Subcutaneous adipose tissue (tissue), 4 donors: ENCODE measurements around the gene CNTNAP2. TPM values are rescaled to one million over a fixed set of nuclear protein-coding genes. Genes with fewer than 3 reads are reported as not detected.

Source experiments
- total RNA-seq, 4 donors: library from RNA; depleted of rRNA; stranded (reverse); fragments of >200 nt; gene quantifications; one replicate each; pipeline ENCODE4 v1.1.0, GENCODE V29; 2016
- TF ChIP-seq, protein P1 (sequence below): fragments of 450-650 bp; IDR thresholded peaks from one replicate; pipeline ENCODE4 v1.5.1; 2016; ENCODE audit warnings: low read depth, mild to moderate bottlenecking, control low read depth, antibody characterized with exemption, moderate library complexity

Gene CNTNAP2
- total RNA-seq, 4 donors from 2014 or later, result not detected

DNA sequence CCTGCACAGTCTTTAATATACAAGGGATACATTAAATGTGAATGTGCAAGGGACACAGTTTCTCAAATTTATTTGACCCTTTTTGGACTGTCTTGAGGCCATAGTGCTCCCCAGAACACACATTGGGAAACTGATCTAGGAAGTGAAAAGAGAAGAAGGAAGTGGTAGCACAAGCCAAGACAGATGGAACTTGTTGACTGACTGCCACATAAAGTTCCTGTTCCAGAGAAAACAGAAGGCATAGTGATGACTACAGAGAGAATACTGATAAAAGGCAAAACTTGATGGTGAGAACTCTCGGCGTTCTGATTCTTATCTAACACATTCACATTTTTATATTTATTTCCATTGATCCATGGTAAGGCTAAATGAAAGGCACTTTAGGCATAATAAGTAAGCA lies 1216.4 kb downstream of the CNTNAP2 start:
- TF ChIP-seq, protein P1, sequence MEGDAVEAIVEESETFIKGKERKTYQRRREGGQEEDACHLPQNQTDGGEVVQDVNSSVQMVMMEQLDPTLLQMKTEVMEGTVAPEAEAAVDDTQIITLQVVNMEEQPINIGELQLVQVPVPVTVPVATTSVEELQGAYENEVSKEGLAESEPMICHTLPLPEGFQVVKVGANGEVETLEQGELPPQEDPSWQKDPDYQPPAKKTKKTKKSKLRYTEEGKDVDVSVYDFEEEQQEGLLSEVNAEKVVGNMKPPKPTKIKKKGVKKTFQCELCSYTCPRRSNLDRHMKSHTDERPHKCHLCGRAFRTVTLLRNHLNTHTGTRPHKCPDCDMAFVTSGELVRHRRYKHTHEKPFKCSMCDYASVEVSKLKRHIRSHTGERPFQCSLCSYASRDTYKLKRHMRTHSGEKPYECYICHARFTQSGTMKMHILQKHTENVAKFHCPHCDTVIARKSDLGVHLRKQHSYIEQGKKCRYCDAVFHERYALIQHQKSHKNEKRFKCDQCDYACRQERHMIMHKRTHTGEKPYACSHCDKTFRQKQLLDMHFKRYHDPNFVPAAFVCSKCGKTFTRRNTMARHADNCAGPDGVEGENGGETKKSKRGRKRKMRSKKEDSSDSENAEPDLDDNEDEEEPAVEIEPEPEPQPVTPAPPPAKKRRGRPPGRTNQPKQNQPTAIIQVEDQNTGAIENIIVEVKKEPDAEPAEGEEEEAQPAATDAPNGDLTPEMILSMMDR, result no peak

DNA sequence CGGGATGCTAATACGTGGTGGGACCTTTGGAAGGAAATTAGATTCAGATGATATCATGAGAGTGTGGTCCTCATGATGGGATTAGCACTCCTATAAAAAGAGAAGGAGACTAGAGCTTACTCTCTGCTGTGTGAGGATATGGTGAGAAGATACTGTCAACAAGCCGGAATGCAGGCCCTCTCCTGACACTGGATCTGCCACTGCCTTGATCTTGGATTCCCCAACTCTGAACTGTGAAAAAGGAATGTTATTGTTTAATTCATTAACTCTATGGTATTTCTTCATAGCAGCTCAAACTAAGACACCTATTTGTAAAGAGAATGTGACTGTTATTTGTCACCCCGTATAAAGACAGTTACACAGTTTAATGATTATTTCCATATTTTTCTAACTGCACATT lies 1246.5 kb downstream of the CNTNAP2 start:
- TF ChIP-seq, protein P1, result no peak

DNA sequence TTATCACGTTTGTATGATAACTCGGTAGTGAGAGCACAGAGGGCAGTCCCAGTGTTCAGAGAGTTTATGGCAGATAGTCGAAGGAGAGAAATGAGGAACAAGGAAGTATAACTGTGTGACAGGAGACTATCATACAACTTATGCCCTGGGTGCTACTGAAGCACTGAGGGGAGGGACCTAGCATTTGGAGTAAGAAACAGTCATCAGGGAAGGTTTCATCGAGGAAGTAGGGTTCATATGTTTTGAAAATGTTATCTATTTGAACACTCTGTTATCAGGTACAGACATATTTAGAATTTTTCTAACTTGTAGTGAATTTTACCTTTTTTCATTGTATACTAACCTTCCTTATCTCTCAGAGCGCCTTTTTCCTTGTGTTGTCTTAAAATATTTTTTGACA lies 1259.6 kb downstream of the CNTNAP2 start:
- TF ChIP-seq, protein P1, result no peak

DNA sequence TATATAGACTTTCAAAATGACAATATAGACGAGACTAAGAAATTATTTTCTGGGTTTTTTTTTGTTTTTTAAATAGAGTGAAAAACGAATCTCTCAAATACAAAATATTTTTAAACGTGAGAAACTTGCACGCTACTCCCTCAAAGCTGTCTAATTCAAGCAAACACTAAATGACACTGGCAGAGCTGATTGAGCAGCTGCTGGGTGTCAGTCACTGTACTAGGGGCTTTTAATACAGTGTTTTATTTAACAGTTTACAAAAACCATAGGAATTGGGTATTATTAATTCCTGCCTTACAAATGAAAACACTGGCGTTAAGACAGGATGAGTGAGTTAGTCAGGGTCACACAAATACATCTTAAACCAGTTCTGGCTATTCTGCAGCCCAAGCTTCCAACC lies 1264.3 kb downstream of the CNTNAP2 start:
- TF ChIP-seq, protein P1, result no peak

DNA sequence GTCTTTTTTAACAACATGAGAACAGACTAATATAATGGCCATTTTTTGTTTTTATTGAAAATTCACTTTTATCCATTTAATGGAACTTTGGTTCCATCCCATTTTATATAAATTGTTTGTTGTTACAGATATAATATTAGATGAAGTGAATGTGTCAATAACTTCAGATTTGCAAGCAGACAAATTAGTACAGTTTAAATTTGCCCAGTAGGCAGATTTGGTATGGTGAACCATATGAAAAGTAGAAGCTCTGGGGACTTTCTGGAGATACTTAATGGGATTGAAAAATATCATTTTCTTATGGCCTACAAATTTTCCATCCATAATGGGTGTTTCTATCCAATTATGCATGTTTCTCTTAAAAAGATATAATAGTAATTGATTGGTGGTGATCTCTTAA lies 1277.7 kb downstream of the CNTNAP2 start:
- TF ChIP-seq, protein P1, result no peak

DNA sequence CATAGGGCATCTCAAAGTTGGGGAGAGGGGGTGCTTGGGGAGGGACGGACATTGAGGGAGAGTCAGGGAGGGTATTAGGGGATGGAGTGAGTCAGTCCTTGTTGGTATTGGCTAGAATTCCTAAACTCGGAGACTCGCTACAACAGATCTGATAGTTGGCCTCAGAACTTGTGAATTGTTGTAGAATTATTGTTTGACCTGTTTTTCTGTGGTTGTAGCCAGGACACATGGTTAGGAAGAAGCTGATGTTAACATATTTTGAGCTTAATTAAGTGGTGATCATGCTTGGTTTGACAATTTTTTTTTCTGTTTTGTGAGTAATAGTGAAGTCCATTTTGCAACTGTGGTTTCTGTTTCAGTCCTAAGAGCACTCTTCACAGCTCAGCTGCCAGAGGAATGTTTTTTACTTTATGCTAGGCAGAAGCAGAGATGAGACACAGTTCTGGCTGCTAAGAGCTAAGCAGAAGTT lies 1283.7 kb downstream of the CNTNAP2 start:
- TF ChIP-seq, protein P1, result no peak

DNA sequence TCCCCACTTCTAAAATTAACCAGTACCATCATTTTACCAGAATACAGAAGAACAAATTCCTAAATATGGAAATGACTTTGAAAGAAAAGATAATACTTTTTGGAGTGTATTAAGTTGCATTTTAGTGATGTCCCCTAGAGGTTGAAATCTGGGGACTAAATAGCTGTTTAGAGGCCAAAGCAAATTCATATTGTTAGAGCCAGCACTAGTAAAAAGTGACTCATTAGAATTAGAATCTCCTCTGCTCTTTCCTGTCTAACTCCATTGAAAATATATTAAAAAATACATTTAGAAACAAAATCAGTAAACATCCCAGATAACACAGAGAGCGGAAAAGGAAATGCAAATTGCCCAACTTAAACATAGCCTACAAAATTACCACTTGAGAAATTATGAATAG lies 1284.3 kb downstream of the CNTNAP2 start:
- TF ChIP-seq, protein P1, result no peak
